HepG2 (cell line): Measurements from ENCODE around the gene UBE3A. TPM values are rescaled to one million over a fixed set of nuclear protein-coding genes. Genes with fewer than 3 reads are reported as not detected.

Experiments used
- FOXA1 ChIP-seq, 2 experiments: fragments of 450-650 bp in 1 of 2; sonication (generic) in 1 of 2; formaldehyde crosslinking in 1 of 2; IDR thresholded peaks; 2 replicates each; pipeline versions ENCODE4 v1.4.0 to v1.6.1; 2016 to 2020; ENCODE audit warnings: missing genetic modification reagents in 1 of 2
- HDAC1 ChIP-seq: sonication (generic); formaldehyde crosslinking; IDR thresholded peaks from 2 replicates; pipeline ENCODE4 v1.5.1; 2020; ENCODE audit warnings: mild to moderate bottlenecking, missing genetic modification reagents
- PHF8 ChIP-seq: sonication (generic); formaldehyde crosslinking; IDR thresholded peaks from 2 replicates; pipeline ENCODE4 v1.5.0; 2020; ENCODE audit warnings: missing genetic modification reagents
- REXO4 ChIP-seq: sonication (generic); formaldehyde crosslinking; IDR thresholded peaks from 2 replicates; pipeline ENCODE4 v1.8.0; 2022; ENCODE audit warnings: missing genetic modification reagents, mild to moderate bottlenecking, borderline replicate concordance
- U2AF1 ChIP-seq: fragments of 200-400 bp; formaldehyde crosslinking; optimal IDR thresholded peaks from 2 replicates; pipeline ENCODE3; 2017; ENCODE audit warnings: mild to moderate bottlenecking, low read depth, low read length
- YEATS2 ChIP-seq: sonication (generic); formaldehyde crosslinking; IDR thresholded peaks from 2 replicates; pipeline ENCODE4 v1.4.0; 2020; ENCODE audit warnings: missing genetic modification reagents, borderline replicate concordance
- ZNF12 ChIP-seq: sonication (generic); formaldehyde crosslinking; IDR thresholded peaks from 2 replicates; pipeline ENCODE4 v1.5.0; 2020; ENCODE audit warnings: missing genetic modification reagents
- ZNF121 ChIP-seq: sonication (generic); formaldehyde crosslinking; IDR thresholded peaks from 2 replicates; pipeline ENCODE4 v1.5.0; 2020; ENCODE audit warnings: mild to moderate bottlenecking, missing genetic modification reagents
- ZNF263 ChIP-seq: sonication (generic); formaldehyde crosslinking; IDR thresholded peaks from 2 replicates; pipeline ENCODE4 v1.4.0; 2020; ENCODE audit warnings: missing genetic modification reagents
- ZNF329 ChIP-seq: sonication (generic); formaldehyde crosslinking; IDR thresholded peaks from 2 replicates; pipeline ENCODE4 v1.9.0; 2021; ENCODE audit warnings: low read depth, mild to moderate bottlenecking, missing genetic modification reagents
- ZNF607 ChIP-seq: sonication (generic); formaldehyde crosslinking; IDR thresholded peaks from 2 replicates; pipeline ENCODE4 v1.5.1; 2020; ENCODE audit warnings: missing genetic modification reagents, mild to moderate bottlenecking, borderline replicate concordance
- ZNF616 ChIP-seq: sonication (generic); formaldehyde crosslinking; IDR thresholded peaks from 2 replicates; pipeline ENCODE4 v1.5.0; 2020; ENCODE audit warnings: low read depth, mild to moderate bottlenecking, missing genetic modification reagents
- ZNF792 ChIP-seq: IDR thresholded peaks from 2 replicates; pipeline ENCODE4 v1.6.1; 2016
- ZSCAN31 ChIP-seq: sonication (generic); formaldehyde crosslinking; IDR thresholded peaks from 2 replicates; pipeline ENCODE4 v1.5.0; 2020; ENCODE audit warnings: low read depth, mild to moderate bottlenecking, missing genetic modification reagents
- polyA plus RNA-seq, 8 experiments: library from polyadenylated mRNA; depleted of rRNA in 3 of 8; stranded (reverse) in 7 of 8; unstranded in 1 of 8; fragments of >200 nt; fragmentation: Illumina TruSeq in 4 of 8; extraction: Trizol in 4 of 8; gene quantifications; 2 replicates each; pipeline versions ENCODE4 v1.2.1 to v1.2.3, GENCODE V29; 2011 to 2016; ENCODE audit warnings: low read depth in 4 of 8, missing spikeins in 1 of 8, mixed read lengths in 1 of 8; ENCODE audit not compliant: insufficient read depth in 1 of 8
- total RNA-seq, 5 experiments: library from RNA; depleted of rRNA; stranded (reverse); fragments of >200 nt; fragmentation: Illumina TruSeq; extraction: Trizol; gene quantifications; 2 replicates each; pipeline ENCODE4 v1.2.3, GENCODE V29; 2016; ENCODE audit warnings: low read depth in 1 of 5
- TF ChIP-seq, protein P1 (sequence below): sonication (generic); formaldehyde crosslinking; IDR thresholded peaks from 2 replicates; pipeline ENCODE4 v1.5.0; 2020; ENCODE audit warnings: missing genetic modification reagents
- TF ChIP-seq, protein P2 (sequence below): sonication (generic); formaldehyde crosslinking; IDR thresholded peaks from 2 replicates; pipeline ENCODE4 v1.8.1; 2023; ENCODE audit warnings: mild to moderate bottlenecking, missing genetic modification reagents
- TF ChIP-seq, protein P3 (sequence below), 2 experiments: sonication (generic) in 1 of 2; formaldehyde crosslinking in 1 of 2; IDR thresholded peaks; 2 replicates each; pipeline versions ENCODE4 v1.4.0 to v1.6.1; 2018 to 2020; ENCODE audit warnings: missing genetic modification reagents in 2 of 2, borderline replicate concordance in 1 of 2, low read depth in 1 of 2, mild to moderate bottlenecking in 1 of 2, missing biosample characterization in 1 of 2
- TF ChIP-seq, protein P4 (sequence below): sonication (generic); formaldehyde crosslinking; IDR thresholded peaks from 2 replicates; pipeline ENCODE4 v1.5.0; 2020; ENCODE audit warnings: mild to moderate bottlenecking, missing genetic modification reagents
- TF ChIP-seq, protein P5 (sequence below): sonication (generic); formaldehyde crosslinking; IDR thresholded peaks from 2 replicates; pipeline ENCODE4 v1.4.0; 2020; ENCODE audit warnings: mild to moderate bottlenecking, missing genetic modification reagents

The UBE3A gene
- total and polyA plus RNA-seq, 2 of the 13 experiments (the other 11 are each of a cell fraction or from before 2014, with no cell fraction given), result 17.3 to 80.5 TPM

DNA sequence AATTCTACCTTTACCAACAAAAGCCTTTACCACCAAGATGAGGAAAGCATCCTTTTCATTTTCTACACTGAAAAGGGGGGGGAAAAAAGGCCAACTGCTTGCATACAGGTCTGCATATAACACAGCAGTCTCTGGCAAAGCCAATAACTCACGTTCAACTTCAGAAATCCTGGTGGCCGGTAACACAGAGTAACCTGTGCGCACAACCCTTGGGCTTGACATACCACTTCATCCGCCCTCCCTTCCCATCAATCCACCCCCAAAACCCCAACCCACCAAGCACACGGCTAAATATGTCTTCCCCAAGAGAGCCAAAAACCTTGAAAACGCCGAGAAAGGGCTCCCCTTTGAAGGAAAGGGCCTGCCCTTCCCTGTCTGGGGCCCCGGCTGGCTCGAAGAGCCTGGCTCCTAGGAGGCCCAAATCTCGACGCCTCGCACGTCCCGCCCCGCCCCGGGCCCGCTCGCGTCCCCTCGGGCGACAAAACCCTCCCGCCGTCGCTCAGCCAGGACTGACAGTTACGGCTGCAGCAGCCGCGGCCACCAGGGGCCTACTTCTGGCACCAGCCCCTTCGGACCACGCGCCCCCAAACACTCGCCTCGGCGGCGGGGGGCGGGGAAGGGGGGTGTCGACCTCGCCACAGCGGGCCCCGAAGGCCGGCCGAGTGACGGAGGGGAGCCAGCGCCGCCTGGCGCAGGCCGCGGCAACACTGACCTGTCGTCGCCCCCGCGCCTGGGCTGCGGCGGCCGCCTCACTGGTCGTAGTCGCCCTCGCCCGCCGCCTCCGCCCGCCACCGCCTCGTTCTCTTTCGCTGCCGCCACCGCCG, 835 bp downstream of the UBE3A start (continued):
- TF ChIP-seq ZNF329, result no peak
- peak; percentile 62 for TF ChIP-seq HDAC1 (CRISPR knock-in tag)
- TF ChIP-seq, protein P1, sequence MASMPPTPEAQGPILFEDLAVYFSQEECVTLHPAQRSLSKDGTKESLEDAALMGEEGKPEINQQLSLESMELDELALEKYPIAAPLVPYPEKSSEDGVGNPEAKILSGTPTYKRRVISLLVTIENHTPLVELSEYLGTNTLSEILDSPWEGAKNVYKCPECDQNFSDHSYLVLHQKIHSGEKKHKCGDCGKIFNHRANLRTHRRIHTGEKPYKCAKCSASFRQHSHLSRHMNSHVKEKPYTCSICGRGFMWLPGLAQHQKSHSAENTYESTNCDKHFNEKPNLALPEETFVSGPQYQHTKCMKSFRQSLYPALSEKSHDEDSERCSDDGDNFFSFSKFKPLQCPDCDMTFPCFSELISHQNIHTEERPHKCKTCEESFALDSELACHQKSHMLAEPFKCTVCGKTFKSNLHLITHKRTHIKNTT (CRISPR knock-in tag), result no peak
- TF ChIP-seq, protein P2, sequence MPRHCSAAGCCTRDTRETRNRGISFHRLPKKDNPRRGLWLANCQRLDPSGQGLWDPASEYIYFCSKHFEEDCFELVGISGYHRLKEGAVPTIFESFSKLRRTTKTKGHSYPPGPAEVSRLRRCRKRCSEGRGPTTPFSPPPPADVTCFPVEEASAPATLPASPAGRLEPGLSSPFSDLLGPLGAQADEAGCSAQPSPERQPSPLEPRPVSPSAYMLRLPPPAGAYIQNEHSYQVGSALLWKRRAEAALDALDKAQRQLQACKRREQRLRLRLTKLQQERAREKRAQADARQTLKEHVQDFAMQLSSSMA (CRISPR knock-in tag), result no peak
- no peak for TF ChIP-seq ZNF616 (CRISPR knock-in tag)
- TF ChIP-seq, protein P3, sequence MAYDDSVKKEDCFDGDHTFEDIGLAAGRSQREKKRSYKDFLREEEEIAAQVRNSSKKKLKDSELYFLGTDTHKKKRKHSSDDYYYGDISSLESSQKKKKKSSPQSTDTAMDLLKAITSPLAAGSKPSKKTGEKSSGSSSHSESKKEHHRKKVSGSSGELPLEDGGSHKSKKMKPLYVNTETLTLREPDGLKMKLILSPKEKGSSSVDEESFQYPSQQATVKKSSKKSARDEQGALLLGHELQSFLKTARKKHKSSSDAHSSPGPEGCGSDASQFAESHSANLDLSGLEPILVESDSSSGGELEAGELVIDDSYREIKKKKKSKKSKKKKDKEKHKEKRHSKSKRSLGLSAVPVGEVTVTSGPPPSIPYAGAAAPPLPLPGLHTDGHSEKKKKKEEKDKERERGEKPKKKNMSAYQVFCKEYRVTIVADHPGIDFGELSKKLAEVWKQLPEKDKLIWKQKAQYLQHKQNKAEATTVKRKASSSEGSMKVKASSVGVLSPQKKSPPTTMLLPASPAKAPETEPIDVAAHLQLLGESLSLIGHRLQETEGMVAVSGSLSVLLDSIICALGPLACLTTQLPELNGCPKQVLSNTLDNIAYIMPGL (CRISPR knock-in tag; IDR thresholded peaks at IDR 0.05; ENCODE audit: borderline replicate concordance in 1 of 2, low read depth in 1 of 2), result peak; percentile 8 to 90; a peak in 3 of 4 replicates
- no peak for TF ChIP-seq ZNF121 (CRISPR knock-in tag)
- TF ChIP-seq, protein P4, sequence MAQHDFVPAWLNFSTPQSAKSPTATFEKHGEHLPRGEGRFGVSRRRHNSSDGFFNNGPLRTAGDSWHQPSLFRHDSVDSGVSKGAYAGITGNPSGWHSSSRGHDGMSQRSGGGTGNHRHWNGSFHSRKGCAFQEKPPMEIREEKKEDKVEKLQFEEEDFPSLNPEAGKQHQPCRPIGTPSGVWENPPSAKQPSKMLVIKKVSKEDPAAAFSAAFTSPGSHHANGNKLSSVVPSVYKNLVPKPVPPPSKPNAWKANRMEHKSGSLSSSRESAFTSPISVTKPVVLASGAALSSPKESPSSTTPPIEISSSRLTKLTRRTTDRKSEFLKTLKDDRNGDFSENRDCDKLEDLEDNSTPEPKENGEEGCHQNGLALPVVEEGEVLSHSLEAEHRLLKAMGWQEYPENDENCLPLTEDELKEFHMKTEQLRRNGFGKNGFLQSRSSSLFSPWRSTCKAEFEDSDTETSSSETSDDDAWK (CRISPR knock-in tag), result no peak
- TF ChIP-seq YEATS2 (CRISPR knock-in tag), result no peak
- no peak for TF ChIP-seq U2AF1
- TF ChIP-seq PHF8 (CRISPR knock-in tag), result peak; percentile 72; the same call in 1 of the 2 replicates
- TF ChIP-seq ZSCAN31 (CRISPR knock-in tag), result 0 out of 2 replicates have a peak, but pooled peaks have one; percentile 53
- no peak for TF ChIP-seq FOXA1 (IDR thresholded peaks at IDR 0.05)
- TF ChIP-seq FOXA1 (CRISPR knock-in tag; IDR thresholded peaks at IDR 0.05), result no peak
- no peak for TF ChIP-seq ZNF263 (CRISPR knock-in tag)
- TF ChIP-seq ZNF792 (CRISPR knock-in tag), result no peak
- TF ChIP-seq, protein P5, sequence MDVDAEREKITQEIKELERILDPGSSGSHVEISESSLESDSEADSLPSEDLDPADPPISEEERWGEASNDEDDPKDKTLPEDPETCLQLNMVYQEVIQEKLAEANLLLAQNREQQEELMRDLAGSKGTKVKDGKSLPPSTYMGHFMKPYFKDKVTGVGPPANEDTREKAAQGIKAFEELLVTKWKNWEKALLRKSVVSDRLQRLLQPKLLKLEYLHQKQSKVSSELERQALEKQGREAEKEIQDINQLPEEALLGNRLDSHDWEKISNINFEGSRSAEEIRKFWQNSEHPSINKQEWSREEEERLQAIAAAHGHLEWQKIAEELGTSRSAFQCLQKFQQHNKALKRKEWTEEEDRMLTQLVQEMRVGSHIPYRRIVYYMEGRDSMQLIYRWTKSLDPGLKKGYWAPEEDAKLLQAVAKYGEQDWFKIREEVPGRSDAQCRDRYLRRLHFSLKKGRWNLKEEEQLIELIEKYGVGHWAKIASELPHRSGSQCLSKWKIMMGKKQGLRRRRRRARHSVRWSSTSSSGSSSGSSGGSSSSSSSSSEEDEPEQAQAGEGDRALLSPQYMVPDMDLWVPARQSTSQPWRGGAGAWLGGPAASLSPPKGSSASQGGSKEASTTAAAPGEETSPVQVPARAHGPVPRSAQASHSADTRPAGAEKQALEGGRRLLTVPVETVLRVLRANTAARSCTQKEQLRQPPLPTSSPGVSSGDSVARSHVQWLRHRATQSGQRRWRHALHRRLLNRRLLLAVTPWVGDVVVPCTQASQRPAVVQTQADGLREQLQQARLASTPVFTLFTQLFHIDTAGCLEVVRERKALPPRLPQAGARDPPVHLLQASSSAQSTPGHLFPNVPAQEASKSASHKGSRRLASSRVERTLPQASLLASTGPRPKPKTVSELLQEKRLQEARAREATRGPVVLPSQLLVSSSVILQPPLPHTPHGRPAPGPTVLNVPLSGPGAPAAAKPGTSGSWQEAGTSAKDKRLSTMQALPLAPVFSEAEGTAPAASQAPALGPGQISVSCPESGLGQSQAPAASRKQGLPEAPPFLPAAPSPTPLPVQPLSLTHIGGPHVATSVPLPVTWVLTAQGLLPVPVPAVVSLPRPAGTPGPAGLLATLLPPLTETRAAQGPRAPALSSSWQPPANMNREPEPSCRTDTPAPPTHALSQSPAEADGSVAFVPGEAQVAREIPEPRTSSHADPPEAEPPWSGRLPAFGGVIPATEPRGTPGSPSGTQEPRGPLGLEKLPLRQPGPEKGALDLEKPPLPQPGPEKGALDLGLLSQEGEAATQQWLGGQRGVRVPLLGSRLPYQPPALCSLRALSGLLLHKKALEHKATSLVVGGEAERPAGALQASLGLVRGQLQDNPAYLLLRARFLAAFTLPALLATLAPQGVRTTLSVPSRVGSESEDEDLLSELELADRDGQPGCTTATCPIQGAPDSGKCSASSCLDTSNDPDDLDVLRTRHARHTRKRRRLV (CRISPR knock-in tag), result no peak
- no peak for TF ChIP-seq REXO4 (CRISPR knock-in tag)
- TF ChIP-seq ZNF607, result peak; percentile 69; the same call in 1 of the 2 replicates
- no peak for TF ChIP-seq ZNF12 (CRISPR knock-in tag)
